EH (cell line): Measurements from ENCODE around the gene RNF215.
"Not testable (repeated sequence)": the region's sequence is repeated elsewhere in the genome, so short reads cannot be mapped to it uniquely, and the experiment has no call there.

Experiments
- DNase-seq: peaks from one replicate; pipeline ENCODE4 v3.0.0-alpha.2; 2015; ENCODE audit warnings: low read depth

Gene RNF215

GRCh38 chr22:30357650-30358215, 29.5 kb downstream of the RNF215 start:
- DNase-seq, result no peak

- DNase-seq, result no peak
These were observed 30.0 kb downstream of the RNF215 start for GRCh38 chr22:30357236-30357570.

GRCh38 chr22:30356449-30357235, 30.6 kb downstream of the RNF215 start, which contains the start of the genes CCDC157 and SF3A1:
CCDC157 (plus strand) TSS chr22:30357007; CDS start chr22:30366001, 8,994 bp downstream.
SF3A1 (minus strand) TSS chr22:30356894; CDS start chr22:30356792, 102 bp downstream.
- peak; percentile 94 for DNase-seq

- no peak for DNase-seq
These were observed 32.6 kb downstream of the RNF215 start for GRCh38 chr22:30354644-30355043.

GRCh38 chr22:30351226-30351625, 36.0 kb downstream of the RNF215 start:
- peak; percentile 75 for DNase-seq

- peak; percentile 33 for DNase-seq
These were observed 38.4 kb downstream of the RNF215 start for GRCh38 chr22:30348809-30349208.

GRCh38 chr22:30348404-30348803, 38.8 kb downstream of the RNF215 start:
- no peak for DNase-seq

GRCh38 chr22:30347255-30347892, 39.8 kb downstream of the RNF215 start:
- DNase-seq, result no peak

GRCh38 chr22:30344447-30345200, 42.6 kb downstream of the RNF215 start:
- DNase-seq, result no peak

GRCh38 chr22:30340911-30341685, 46.1 kb downstream of the RNF215 start:
- DNase-seq, result no peak

- no peak for DNase-seq
These were observed 48.4 kb downstream of the RNF215 start for GRCh38 chr22:30338802-30339201.

GRCh38 chr22:30338341-30338740, 48.9 kb downstream of the RNF215 start:
- not testable (repeated sequence) for DNase-seq

- no peak for DNase-seq
These were observed 49.8 kb downstream of the RNF215 start for GRCh38 chr22:30337461-30337778.

- DNase-seq, result no peak
These were observed 50.3 kb downstream of the RNF215 start for GRCh38 chr22:30336752-30337460.

GRCh38 chr22:30335236-30335635, 52.0 kb downstream of the RNF215 start:
- DNase-seq, result no peak

GRCh38 chr22:30334646-30335045, 52.6 kb downstream of the RNF215 start:
- DNase-seq, result no peak

- no peak for DNase-seq
These were observed 53.5 kb downstream of the RNF215 start for GRCh38 chr22:30333707-30334087.

GRCh38 chr22:30332994-30333706, 54.1 kb downstream of the RNF215 start:
- DNase-seq, result no peak

GRCh38 chr22:30332551-30332950, 54.7 kb downstream of the RNF215 start:
- no peak for DNase-seq
